HCT116 (cell line): ENCODE measurements around the gene MOG. TPM values are rescaled to one million over a fixed set of nuclear protein-coding genes. Genes with fewer than 3 reads are reported as not detected.

Source experiments
- ATAC-seq: fragments of 200-7000 bp; cut with Tn5 transposase; 2 replicates; pipeline ENCODE4 v1.9.1; 2020; ENCODE audit warnings: mild to moderate bottlenecking, moderate library complexity
- BruUV-seq: library from RNA; stranded (reverse); fragments of 400-500 nt; replicated peaks from 2 replicates; lab custom pipeline; 2021; lab: Mats Ljungman, UMichigan
- CTCF ChIA-PET: fragments of 300-600 bp; sonication (Branson Sonifier 250); formaldehyde crosslinking; loops from one replicate; lab custom pipeline; 2021; ENCODE audit warnings: antibody characterized with exemption; lab: Charles Lee
- POLR2A ChIA-PET: fragments of 300-600, 350-600 bp; sonication (Branson Sonifier 250); formaldehyde crosslinking; loops from one replicate; lab custom pipeline; 2021; ENCODE audit warnings: antibody characterized with exemption; lab: Charles Lee
- RAD21 ChIA-PET, 2 experiments: fragments of 300-600 bp; sonication (Branson Sonifier 250); formaldehyde crosslinking; loops; one replicate each; lab custom pipeline; 2023; ENCODE audit warnings: low total read pairs in 2 of 2; ENCODE audit not compliant: uncharacterized antibody in 2 of 2, unreplicated experiment in 2 of 2, low non-redundant PET in 1 of 2; lab: Charles Lee
- DNase-seq: peaks from one replicate; pipeline ENCODE4 v3.0.0-alpha.2; 2010; ENCODE audit warnings: low read depth, low spot score
- H2AFZ ChIP-seq: fragments of 200-600 bp; shearing (Covaris generic), sonication (generic); 2 replicates; pipeline ENCODE4 v1.6.1; 2017; ENCODE audit warnings: low read depth, mixed run types, mixed read lengths, antibody characterized with exemption, low read length; ENCODE audit not compliant: poor library complexity, severe bottlenecking
- H3K27ac ChIP-seq: 2 replicates; pipeline ENCODE4 v1.5.1; 2012; ENCODE audit warnings: low read depth, low read length
- H3K27me3 ChIP-seq: fragments of 200-600 bp; sonication (generic); 2 replicates; pipeline ENCODE4 v1.6.1; 2016; ENCODE audit warnings: mixed run types, low read length, mixed read lengths; ENCODE audit not compliant: insufficient read depth
- H3K36me3 ChIP-seq, 2 experiments: fragments of 200-500 bp in 1 of 2; fragments of 200-600 bp in 1 of 2; sonication (Bioruptor generic) in 1 of 2; sonication (generic) in 1 of 2; 2 replicates each; pipeline versions ENCODE4 v1.5.1 to v1.6.1; 2014 to 2016; ENCODE audit warnings: low read length in 2 of 2, inconsistent platforms in 1 of 2, mixed read lengths in 1 of 2, mixed run types in 1 of 2; ENCODE audit not compliant: insufficient read depth in 2 of 2, control insufficient read depth in 1 of 2
- H3K4me1 ChIP-seq, 2 experiments: fragments of 200-600 bp in 1 of 2; sonication (generic) in 1 of 2; 2 replicates each; pipeline versions ENCODE4 v1.5.1 to v1.6.1; 2012 to 2017; ENCODE audit warnings: low read length in 2 of 2, inconsistent platforms in 1 of 2, mild to moderate bottlenecking in 1 of 2, mixed read lengths in 1 of 2, mixed run types in 1 of 2, moderate library complexity in 1 of 2; ENCODE audit not compliant: insufficient read depth in 2 of 2, control insufficient read depth in 1 of 2
- H3K4me2 ChIP-seq: fragments of 200-600 bp; sonication (generic); 2 replicates; pipeline ENCODE4 v1.6.1; 2017; ENCODE audit warnings: mixed run types, low read length, mixed read lengths
- H3K4me3 ChIP-seq, 2 experiments: fragments of 200-600 bp in 1 of 2; sonication (generic) in 1 of 2; replicated peaks in 1 of 2; 2 replicates each; pipeline ENCODE4 v1.5.1; 2011 to 2016; ENCODE audit warnings: low read length in 2 of 2, control low read depth in 1 of 2, low read depth in 1 of 2, mild to moderate bottlenecking in 1 of 2, mixed read lengths in 1 of 2, mixed run types in 1 of 2
- H3K79me2 ChIP-seq: fragments of 200-600 bp; sonication (generic); 2 replicates; pipeline ENCODE4 v1.6.1; 2017; ENCODE audit warnings: mild to moderate bottlenecking, mixed run types, low read length, moderate library complexity, mixed read lengths; ENCODE audit not compliant: insufficient read depth
- H3K9ac ChIP-seq: fragments of 200-600 bp; sonication (generic); 2 replicates; pipeline ENCODE4 v1.6.1; 2016; ENCODE audit warnings: low read length, mixed read lengths
- H3K9me2 ChIP-seq: fragments of 200-600 bp; sonication (generic), shearing (Covaris generic); 2 replicates; pipeline ENCODE4 v1.6.1; 2017; ENCODE audit warnings: mixed run types, mild to moderate bottlenecking, moderate library complexity; ENCODE audit not compliant: insufficient read depth
- H3K9me3 ChIP-seq, 2 experiments: fragments of 200-500 bp in 1 of 2; fragments of 200-600 bp in 1 of 2; sonication (Bioruptor generic) in 1 of 2; sonication (generic) in 1 of 2; 2 replicates each; pipeline ENCODE4 v1.6.1; 2014 to 2017; ENCODE audit warnings: low read length in 2 of 2, mixed read lengths in 2 of 2, inconsistent platforms in 1 of 2, low read depth in 1 of 2, mild to moderate bottlenecking in 1 of 2, mixed run types in 1 of 2, moderate library complexity in 1 of 2; ENCODE audit not compliant: control insufficient read depth in 1 of 2, insufficient read depth in 1 of 2
- H4K20me1 ChIP-seq: fragments of 200-600 bp; sonication (generic), shearing (Covaris generic); 2 replicates; pipeline ENCODE4 v1.6.1; 2017; ENCODE audit warnings: mixed run types, mild to moderate bottlenecking, moderate library complexity; ENCODE audit not compliant: insufficient read depth
- CEBPB ChIP-seq: IDR thresholded peaks from 2 replicates; pipeline ENCODE4 v1.6.1; 2012; ENCODE audit warnings: low read depth
- EGR1 ChIP-seq: IDR thresholded peaks from 2 replicates; pipeline ENCODE4 v1.6.1; 2012; ENCODE audit warnings: low read depth
- EZH2 ChIP-seq: fragments of 200-600 bp; sonication (generic); IDR thresholded peaks from 2 replicates; pipeline ENCODE4 v1.6.1; 2017; ENCODE audit warnings: antibody characterized with exemption, mixed run types
- EZH2phosphoT487 ChIP-seq: fragments of 200-600 bp; IDR thresholded peaks from 2 replicates; pipeline ENCODE4 v1.6.1; 2018; ENCODE audit warnings: antibody characterized with exemption, borderline replicate concordance
- JUND ChIP-seq: IDR thresholded peaks from 2 replicates; pipeline ENCODE4 v1.6.1; 2012
- POLR2AphosphoS5 ChIP-seq: IDR thresholded peaks from 2 replicates; pipeline ENCODE4 v1.6.1; 2011; ENCODE audit warnings: mild to moderate bottlenecking, low read depth, low read length, moderate library complexity
- RAD21 ChIP-seq: IDR thresholded peaks from 2 replicates; pipeline ENCODE4 v1.6.1; 2012; ENCODE audit warnings: low read depth, mild to moderate bottlenecking
- SIN3A ChIP-seq: IDR thresholded peaks from 2 replicates; pipeline ENCODE4 v1.6.1; 2012; ENCODE audit warnings: low read depth
- TCF7L2 ChIP-seq: IDR thresholded peaks from 2 replicates; pipeline ENCODE4 v1.7.0; 2011; ENCODE audit warnings: borderline replicate concordance, inconsistent platforms; ENCODE audit not compliant: insufficient read depth, insufficient read length; ENCODE audit errors: extremely low read depth
- ZBTB33 ChIP-seq: IDR thresholded peaks from 2 replicates; pipeline ENCODE4 v1.6.1; 2011; ENCODE audit warnings: mild to moderate bottlenecking, low read length, moderate library complexity; ENCODE audit not compliant: insufficient replicate concordance; ENCODE audit errors: extremely low read depth
- intact Hi-C: fragments of 100-400 bp; cut with micrococcal nuclease; formaldehyde crosslinking; loops from 2 replicates; pipeline ENCODE4 v1.10.0; 2022
- total RNA-seq: library from RNA; stranded (reverse); gene quantifications from one replicate; pipeline ENCODE4 v1.2.1, GENCODE V29; 2021; ENCODE audit not compliant: unreplicated experiment
- TF ChIP-seq, protein P1 (sequence below), 3 experiments: fragments of 200-600 bp in 1 of 3; sonication (generic) in 1 of 3; IDR thresholded peaks in 2 of 3; conservative IDR thresholded peaks in 1 of 3; 2 replicates each; pipeline ENCODE4 v1.5.1; 2012 to 2017; ENCODE audit warnings: low read depth in 2 of 3, low read length in 2 of 3, antibody characterized with exemption in 1 of 3, borderline replicate concordance in 1 of 3, control low read depth in 1 of 3, mild to moderate bottlenecking in 1 of 3, mixed read lengths in 1 of 3, mixed run types in 1 of 3, moderate library complexity in 1 of 3; ENCODE audit not compliant: insufficient read depth in 1 of 3

MOG gene
- total RNA-seq, 1 experiment from 2014 or later = not detected

DNA sequence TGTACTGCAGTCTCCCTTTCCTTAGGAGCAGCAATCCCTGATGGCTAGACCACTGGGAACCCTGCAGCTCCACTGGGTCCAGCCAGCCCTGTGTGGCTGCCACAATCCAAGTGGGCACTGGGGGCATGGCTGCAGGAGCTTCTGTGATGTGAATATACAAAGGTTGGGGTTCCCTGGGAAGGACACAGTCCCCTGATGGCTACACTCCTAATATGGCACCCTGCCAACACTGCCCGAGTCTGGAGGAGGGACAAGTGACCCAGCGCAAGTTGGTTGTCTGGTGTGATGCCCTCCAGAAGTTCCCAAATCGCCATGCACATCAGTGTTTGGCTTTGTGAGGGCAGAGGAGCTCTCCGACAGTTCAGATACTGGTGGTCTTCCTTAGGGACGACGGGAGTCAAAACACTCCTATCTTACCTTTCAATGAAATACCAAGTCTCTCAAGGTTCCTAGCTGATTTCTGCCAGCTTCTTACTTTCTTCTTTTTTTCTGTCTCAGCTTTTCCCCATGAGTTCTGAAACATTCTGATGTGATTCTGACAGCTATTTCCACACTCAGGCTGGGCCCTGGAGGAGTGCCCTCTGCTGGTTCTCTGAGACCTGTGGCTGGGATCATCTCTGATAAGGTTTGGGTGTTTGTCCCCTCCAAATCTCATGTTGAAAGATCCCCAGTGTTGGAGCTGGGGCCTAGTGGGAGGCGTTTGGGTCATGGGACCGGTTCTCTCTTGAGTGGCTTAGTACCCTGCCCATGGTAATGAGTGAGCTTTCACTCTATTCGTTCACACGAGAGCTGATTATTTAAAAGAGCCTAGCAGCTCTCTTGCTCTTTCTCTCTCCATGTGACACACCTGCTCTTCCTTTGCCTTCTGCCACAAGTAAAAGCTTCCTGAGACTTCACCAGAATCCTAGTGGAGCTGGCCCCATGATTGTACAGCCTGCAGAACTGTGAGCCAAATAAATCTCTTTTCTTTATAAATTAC lies 39.5 kb downstream of the MOG start (continued):
- TF ChIP-seq ZBTB33 = no peak
- TF ChIP-seq JUND = no peak
- no peak for TF ChIP-seq EZH2
- TF ChIP-seq CEBPB = no peak
- no peak for TF ChIP-seq EZH2phosphoT487
- no peak for TF ChIP-seq SIN3A
- TF ChIP-seq TCF7L2 = no peak
- no peak for TF ChIP-seq POLR2AphosphoS5

DNA sequence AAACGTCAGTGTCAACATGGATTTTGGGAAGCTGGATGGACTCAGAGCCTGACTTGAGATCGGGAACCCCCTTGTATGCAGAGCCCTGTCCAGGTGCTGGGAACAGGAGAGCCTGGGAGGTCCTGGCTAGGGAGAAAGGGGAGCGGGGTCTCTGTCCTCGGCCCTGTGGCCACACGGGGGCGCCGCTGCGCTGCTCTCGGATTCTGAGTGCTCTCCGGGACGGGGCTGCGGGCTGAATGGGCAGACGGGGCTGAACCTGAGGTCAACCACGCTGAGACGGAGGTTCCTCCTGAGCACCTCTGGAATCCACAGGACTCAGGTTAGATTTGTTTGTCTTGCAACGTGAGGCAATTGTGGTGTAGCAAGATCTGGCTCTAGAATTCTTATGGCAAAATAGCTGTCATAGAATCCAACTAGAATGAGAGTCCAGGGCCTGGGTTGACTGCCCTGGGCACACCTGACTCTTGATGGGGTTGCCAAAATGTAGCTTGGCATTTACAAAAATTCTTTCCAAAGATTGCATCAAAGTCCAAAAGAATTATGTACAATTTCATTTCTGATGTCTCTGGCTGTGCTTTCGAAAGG lies 45.7 kb downstream of the MOG start:
- Histone ChIP-seq H3K4me1 (peaks cover 0 to 3% of the 10 kb centered on the region in 2 experiments; a peak in 1 of 4 replicates), H3K4me2 (peak overlapping the region; percentile 31; the same call in 1 of the 2 replicates), H3K9me3 (no peaks in the 10 kb centered on the region), H3K9ac (no peak overlapping the region), H3K4me3 (no peak overlapping the region), H3K36me3 (no peaks in the 10 kb centered on the region), H3K9me2 (no peaks in the 10 kb centered on the region), H2AFZ (peak overlapping the region; percentile 71), H3K79me2 (no peaks in the 10 kb centered on the region), H3K27me3 (no peaks in the 10 kb centered on the region), H3K27ac (no peak overlapping the region), H4K20me1 (no peaks in the 10 kb centered on the region)
- CTCF ChIA-PET = interaction anchor here (0.7 to 2.6 kb wide), 7 partner anchors 46 to 135 kb away, joined by 3 to 15 read pairs (median 4); no protein-coding TSS in a partner anchor
- no peak for TF ChIP-seq EGR1
- TF ChIP-seq, protein P1, sequence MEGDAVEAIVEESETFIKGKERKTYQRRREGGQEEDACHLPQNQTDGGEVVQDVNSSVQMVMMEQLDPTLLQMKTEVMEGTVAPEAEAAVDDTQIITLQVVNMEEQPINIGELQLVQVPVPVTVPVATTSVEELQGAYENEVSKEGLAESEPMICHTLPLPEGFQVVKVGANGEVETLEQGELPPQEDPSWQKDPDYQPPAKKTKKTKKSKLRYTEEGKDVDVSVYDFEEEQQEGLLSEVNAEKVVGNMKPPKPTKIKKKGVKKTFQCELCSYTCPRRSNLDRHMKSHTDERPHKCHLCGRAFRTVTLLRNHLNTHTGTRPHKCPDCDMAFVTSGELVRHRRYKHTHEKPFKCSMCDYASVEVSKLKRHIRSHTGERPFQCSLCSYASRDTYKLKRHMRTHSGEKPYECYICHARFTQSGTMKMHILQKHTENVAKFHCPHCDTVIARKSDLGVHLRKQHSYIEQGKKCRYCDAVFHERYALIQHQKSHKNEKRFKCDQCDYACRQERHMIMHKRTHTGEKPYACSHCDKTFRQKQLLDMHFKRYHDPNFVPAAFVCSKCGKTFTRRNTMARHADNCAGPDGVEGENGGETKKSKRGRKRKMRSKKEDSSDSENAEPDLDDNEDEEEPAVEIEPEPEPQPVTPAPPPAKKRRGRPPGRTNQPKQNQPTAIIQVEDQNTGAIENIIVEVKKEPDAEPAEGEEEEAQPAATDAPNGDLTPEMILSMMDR (IDR thresholded peaks at IDR 0.05 in 2 of 3, conservative IDR thresholded peaks at IDR 0.05 in 1 of 3; ENCODE audit: borderline replicate concordance in 1 of 3, insufficient read depth in 1 of 3, low read depth in 2 of 3, low read length in 2 of 3) = peak; percentile 72 to 88 (median 88)
- peak; percentile 72 for TF ChIP-seq RAD21
- intact Hi-C loops = no loop called here
- RAD21 ChIA-PET = no interaction called here
- peak; percentile 36 for DNase-seq
- peak; percentile 99 for ATAC-seq
- POLR2A ChIA-PET = no interaction called here
- BruUV-seq = no TSS peak
